HG03196 (cell line): ENCODE data around the gene CALML5.
"Not testable (repeated sequence)": the region's sequence is repeated elsewhere in the genome, so short reads cannot be mapped to it uniquely, and the experiment has no call there.

ENCODE experiments used
- ATAC-seq: cut with Tn5 transposase; IDR thresholded peaks from one replicate; pipeline ENCODE4 v1.9.1; 2021; ENCODE audit not compliant: unreplicated experiment

CALML5 gene

GRCh38 chr10:5485948-5486852 is 13.2 kb downstream of the CALML5 start:
- ATAC-seq = no peak

DNA sequence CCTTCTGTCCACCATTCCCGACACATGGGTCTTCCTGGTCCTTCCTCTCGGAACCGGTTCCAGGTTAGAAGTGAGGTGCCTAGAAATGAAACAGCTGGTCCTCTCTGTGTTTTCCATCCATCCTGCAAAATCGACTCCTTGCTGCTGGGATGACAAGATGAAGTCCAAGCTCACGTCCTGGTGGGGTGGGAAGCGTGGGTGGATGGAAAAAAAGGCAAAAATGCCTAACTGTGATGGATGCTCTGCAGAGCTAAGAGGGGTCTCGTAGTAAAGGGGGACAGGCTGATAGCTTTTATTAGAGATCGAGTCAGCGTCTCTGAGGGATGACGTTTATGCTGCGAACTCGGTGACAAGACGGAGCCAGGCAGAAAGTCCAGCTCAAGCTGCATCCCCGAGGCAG is 14.1 kb downstream of the CALML5 start:
- ATAC-seq = no peak

DNA sequence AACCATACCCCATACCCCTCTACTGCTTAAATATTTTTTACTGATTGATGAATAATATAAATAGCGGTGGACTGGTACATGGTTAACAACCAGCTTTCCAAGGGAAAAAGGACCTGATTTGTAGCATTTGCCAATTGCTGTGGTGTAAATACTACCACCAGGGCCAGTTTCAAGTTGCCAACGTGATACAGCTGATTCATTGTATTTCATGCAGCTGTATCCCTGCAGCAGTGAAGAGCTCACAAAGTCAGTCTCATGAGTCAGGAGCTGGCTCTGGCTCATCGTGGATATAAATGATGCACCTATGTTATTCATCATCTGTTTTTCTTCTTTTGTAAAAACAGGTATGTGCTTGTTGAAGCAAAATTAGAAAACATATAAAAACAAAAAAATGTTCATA is 15.2 kb downstream of the CALML5 start:
- no peak for ATAC-seq

- no peak for ATAC-seq
Measured at GRCh38 chr10:5482016-5482415, 17.4 kb downstream of the CALML5 start.

GRCh38 chr10:5481121-5481520 is 18.2 kb downstream of the CALML5 start:
- ATAC-seq = no peak

- ATAC-seq = no peak
Measured at GRCh38 chr10:5480162-5480941, 19.0 kb downstream of the CALML5 start.

DNA sequence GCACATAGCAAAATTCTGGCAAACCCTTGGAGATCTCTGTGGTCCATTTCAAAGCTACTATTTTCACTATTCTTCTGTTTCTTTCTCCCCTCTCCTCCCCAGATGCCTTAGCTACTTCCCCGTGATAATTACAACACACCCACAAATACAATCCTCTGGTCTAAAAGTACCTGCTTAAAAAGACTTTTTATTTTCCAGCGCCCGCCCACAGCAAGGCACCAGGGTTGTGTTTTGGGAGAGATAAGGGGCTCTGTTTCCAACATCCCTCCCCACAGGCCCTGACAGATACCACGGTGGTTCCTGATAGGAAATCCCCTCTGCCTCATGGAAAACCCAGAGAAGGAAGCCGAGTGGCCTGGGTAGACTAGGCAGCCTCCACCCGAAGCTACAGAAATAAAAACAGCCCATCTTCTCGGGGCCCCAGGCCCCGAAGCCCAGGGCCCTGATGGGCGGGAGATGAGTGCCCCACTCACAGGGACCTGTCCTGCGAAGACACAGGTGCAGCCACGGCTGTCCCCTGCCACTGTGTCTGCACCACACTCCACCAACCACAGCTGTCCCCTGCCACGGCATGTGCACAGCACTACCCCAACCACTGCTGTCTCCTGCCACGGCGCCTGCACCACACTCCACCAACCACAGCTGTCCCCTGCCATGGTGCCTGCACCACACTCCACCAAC is 19.7 kb downstream of the CALML5 start:
- ATAC-seq = no peak

- ATAC-seq = no peak
Measured at GRCh38 chr10:5478694-5479305, 20.6 kb downstream of the CALML5 start.

- no peak for ATAC-seq
Measured at GRCh38 chr10:5477948-5478693, 21.2 kb downstream of the CALML5 start.

GRCh38 chr10:5476918-5477525 is 22.3 kb downstream of the CALML5 start:
- ATAC-seq = no peak

- not testable (repeated sequence) for ATAC-seq
Measured at GRCh38 chr10:5475974-5476807, 23.2 kb downstream of the CALML5 start.

- ATAC-seq = not testable (repeated sequence)
Measured at GRCh38 chr10:5475088-5475487, 24.3 kb downstream of the CALML5 start.

DNA sequence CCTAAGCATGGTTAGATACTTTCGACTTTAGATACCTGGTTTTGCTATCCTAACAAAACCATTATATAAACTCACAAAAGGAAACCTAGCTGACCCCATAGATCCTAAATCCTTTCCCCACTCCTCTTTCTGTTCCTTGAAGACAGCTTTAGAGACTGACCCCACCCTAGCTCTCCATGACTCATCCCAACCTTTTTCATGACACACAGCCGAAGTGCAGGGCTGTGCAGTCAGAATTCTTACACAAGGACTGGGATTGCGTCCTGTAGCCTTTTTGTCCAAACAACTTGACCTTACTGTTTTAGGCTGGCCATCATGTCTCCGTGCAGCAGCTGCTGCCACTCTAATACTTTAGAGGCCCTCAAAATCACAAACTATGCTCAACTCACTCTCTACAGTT is 24.7 kb downstream of the CALML5 start:
- ATAC-seq = not testable (repeated sequence)

- ATAC-seq = no peak
Measured at GRCh38 chr10:5470062-5470751, 29.2 kb downstream of the CALML5 start.

GRCh38 chr10:5469353-5470061 is 29.9 kb downstream of the CALML5 start:
- no peak for ATAC-seq

- ATAC-seq = no peak
Measured at GRCh38 chr10:5468262-5469106, 30.9 kb downstream of the CALML5 start.
